GM18951 (cell line): ENCODE measurements around the gene TM4SF1.

Source experiments
- POLR2A ChIP-seq: IDR thresholded peaks from 4 replicates; pipeline ENCODE4 v1.6.1; 2011; ENCODE audit warnings: mild to moderate bottlenecking; ENCODE audit not compliant: insufficient read length, insufficient read depth; ENCODE audit errors: extremely low read depth
- in situ Hi-C: fragments of 300-500 bp; cut with MboI; formaldehyde crosslinking; loops from one replicate; pipeline ENCODE4 v1.12.0; 2022; ENCODE audit warnings: low sequenced_read_pairs, mixed read lengths, inconsistent platforms; ENCODE audit not compliant: unreplicated experiment

Gene TM4SF1

GRCh38 chr3:149332771-149333170 lies 44.7 kb downstream of the TM4SF1 start:
- in situ Hi-C loops = no loop called here
- no peak for TF ChIP-seq POLR2A

GRCh38 chr3:149332227-149332765 lies 45.2 kb downstream of the TM4SF1 start:
- in situ Hi-C loops = no loop called here
- no peak for TF ChIP-seq POLR2A

GRCh38 chr3:149331396-149331795 lies 46.1 kb downstream of the TM4SF1 start:
- no peak for TF ChIP-seq POLR2A

GRCh38 chr3:149330609-149331331 lies 46.7 kb downstream of the TM4SF1 start:
- in situ Hi-C loops = no loop called here
- no peak for TF ChIP-seq POLR2A

More at GRCh38 chr3:149331396-149331795, 46.1 kb downstream of the TM4SF1 start:
- in situ Hi-C loops = no loop called here

GRCh38 chr3:149327156-149327555 lies 50.3 kb downstream of the TM4SF1 start:
- in situ Hi-C loops = no loop called here
- TF ChIP-seq POLR2A = no peak

GRCh38 chr3:149325581-149325980 lies 51.9 kb downstream of the TM4SF1 start:
- in situ Hi-C loops = no loop called here
- no peak for TF ChIP-seq POLR2A

- in situ Hi-C loops = no loop called here
Observed at GRCh38 chr3:149324332-149324731, 53.1 kb downstream of the TM4SF1 start.

GRCh38 chr3:149321640-149322039 lies 55.8 kb downstream of the TM4SF1 start:
- no peak for TF ChIP-seq POLR2A
- in situ Hi-C loops = no loop called here

More at GRCh38 chr3:149324332-149324731, 53.1 kb downstream of the TM4SF1 start:
- TF ChIP-seq POLR2A = no peak

- TF ChIP-seq POLR2A = no peak
- in situ Hi-C loops = no loop called here
Observed at GRCh38 chr3:149321136-149321535, 56.3 kb downstream of the TM4SF1 start.

GRCh38 chr3:149319750-149320149 lies 57.7 kb downstream of the TM4SF1 start:
- TF ChIP-seq POLR2A = no peak
- in situ Hi-C loops = no loop called here
